ENCODE measurements around the gene MGAT4B. TPM values are rescaled to one million over a fixed set of nuclear protein-coding genes. Genes with fewer than 3 reads are reported as not detected.

The MGAT4B gene
- polyA plus RNA-seq, 1 donor (not counting 4 experiments of a cell fraction or from before 2014, with no cell fraction given): 69.8 TPM

DNA sequence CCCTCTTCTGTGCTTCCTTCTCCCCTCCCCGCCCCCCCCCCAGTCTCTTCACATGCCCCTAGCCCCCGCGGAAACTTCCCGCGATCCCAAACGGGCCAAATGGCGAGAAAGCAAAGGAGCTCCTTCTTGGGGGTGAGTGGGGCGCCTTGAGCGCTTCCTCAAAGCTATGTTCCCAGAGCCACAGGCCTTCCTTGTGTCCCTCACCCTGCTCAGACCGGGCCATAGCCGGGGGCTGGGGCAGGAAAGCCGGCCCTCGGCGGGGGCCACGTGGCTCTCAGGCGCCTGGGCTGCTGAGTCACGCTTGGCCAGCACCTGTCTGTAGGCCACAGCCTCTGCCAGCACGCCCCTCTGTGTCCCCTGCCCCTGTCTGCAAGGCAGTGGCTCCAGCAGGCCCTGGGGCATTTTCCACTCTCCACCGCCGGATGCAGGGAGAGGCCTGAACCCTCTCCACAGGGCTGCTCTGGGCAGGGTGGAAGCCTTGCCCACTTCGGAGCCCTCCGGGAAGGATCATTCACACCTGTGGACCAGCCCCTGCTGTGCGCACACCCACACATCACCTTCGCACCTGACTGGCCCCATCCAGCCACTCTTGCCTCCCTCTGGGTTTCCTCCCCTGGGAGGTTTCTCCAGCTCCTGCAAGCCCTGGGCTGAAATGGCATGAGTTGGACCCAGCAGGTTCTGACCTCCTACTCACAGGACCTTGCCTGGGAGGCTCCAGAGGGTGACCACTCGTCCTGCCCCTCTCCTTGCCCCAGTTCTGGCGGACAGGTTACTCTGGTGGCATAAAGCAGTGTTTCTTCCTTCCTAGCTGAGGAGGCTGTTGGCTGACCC lies 12.8 kb upstream of the MGAT4B start:
- FAIRE-seq: no peak
- H3K9me1 ChIP-seq (ENCODE audit: control insufficient read depth, extremely low read depth, insufficient read depth, low read length): no peaks in the 10 kb centered on the region
- H3K4me3 ChIP-seq (ENCODE audit: control insufficient read depth in 2 of 3, extremely low read depth in 1 of 3, insufficient read depth in 2 of 3, low read depth in 1 of 3, low read length in 3 of 3): no peak overlapping the region
- H2AFZ ChIP-seq (ENCODE audit: control insufficient read depth, low read length): peak overlapping the region; percentile 51
- H3K9me3 ChIP-seq (ENCODE audit: control insufficient read depth, low read depth, low read length): no peaks in the 10 kb centered on the region
- H3K27me3 ChIP-seq (ENCODE audit: control insufficient read depth, extremely low read depth, insufficient read depth, low read length): no peaks in the 10 kb centered on the region
- dilution Hi-C loops (cut with MboI; ENCODE audit: extremely low pct_ligation_motif_present, low sequenced_read_pairs): no loop called here
- TF ChIP-seq CTCF (optimal IDR thresholded peaks at IDR 0.05 in 1 of 3, IDR thresholded peaks at IDR 0.05 in 1 of 3, conservative IDR thresholded peaks at IDR 0.05 in 1 of 3; ENCODE audit: extremely low read depth in 1 of 3, insufficient read depth in 2 of 3, low read length in 3 of 3): no peak
- TF ChIP-seq EZH2 (IDR thresholded peaks at IDR 0.05; ENCODE audit: low read length): no peak
- DNase-seq (ENCODE audit: low read depth, low spot score): no peak
- H3K27ac ChIP-seq (ENCODE audit: control insufficient read depth, insufficient read depth, low read length): peak overlapping the region; percentile 87
- H3K4me1 ChIP-seq (ENCODE audit: control insufficient read depth, extremely low read depth, insufficient read depth, low read length): peaks cover 32% of the 10 kb centered on the region
- peaks cover 19% of the 10 kb centered on the region for H4K20me1 ChIP-seq (ENCODE audit: control insufficient read depth, extremely low read depth, insufficient read depth, low read length)
- H3K4me2 ChIP-seq (ENCODE audit: control insufficient read depth, extremely low read depth, insufficient read depth, low read depth, low read length): peak overlapping the region; percentile 88
- H3K36me3 ChIP-seq (ENCODE audit: control insufficient read depth in 2 of 2, extremely low read depth in 1 of 2, insufficient read depth in 2 of 2, low read length in 2 of 2): peaks cover 16 to 18% of the 10 kb centered on the region in 2 experiments
- peaks cover 23% of the 10 kb centered on the region for H3K79me2 ChIP-seq (ENCODE audit: control insufficient read depth, insufficient read depth, low read length)
- peak overlapping the region; percentile 93 for H3K9ac ChIP-seq (ENCODE audit: control insufficient read depth, extremely low read depth, insufficient read depth, low read length)

DNA sequence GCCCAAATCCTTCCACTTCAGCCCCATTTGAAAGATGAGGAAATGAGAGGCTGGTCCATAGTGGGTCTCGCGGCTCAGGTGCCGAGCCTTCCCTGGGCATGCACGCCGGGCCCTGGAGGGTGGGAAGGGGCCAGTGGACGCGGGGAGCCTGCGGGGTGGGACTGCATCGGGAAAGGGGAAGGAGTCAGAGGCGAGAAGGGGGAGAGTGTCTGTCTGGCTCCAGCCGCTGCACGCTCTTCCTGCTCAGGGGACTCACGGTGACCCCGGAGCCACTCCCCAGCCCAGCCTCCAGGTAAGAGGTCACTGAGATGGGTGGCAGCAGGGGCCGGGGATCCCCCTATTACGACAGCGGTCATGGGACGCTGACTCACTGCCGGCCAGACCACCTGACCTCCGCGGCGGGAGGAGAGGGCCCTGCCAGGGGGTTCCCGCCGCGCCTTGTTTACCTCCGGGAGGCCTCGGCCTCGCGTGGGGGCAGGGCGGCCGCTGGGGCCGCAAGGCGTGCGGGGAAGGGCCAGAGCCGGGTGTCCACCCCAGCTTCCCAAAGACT lies 12.2 kb upstream of the MGAT4B start:
- no peak overlapping the region for H3K4me3 ChIP-seq (ENCODE audit: control insufficient read depth in 2 of 3, extremely low read depth in 1 of 3, insufficient read depth in 2 of 3, low read depth in 1 of 3, low read length in 3 of 3)
- dilution Hi-C loops (cut with MboI; ENCODE audit: extremely low pct_ligation_motif_present, low sequenced_read_pairs): no loop called here
- FAIRE-seq: no peak

More for the DNA sequence above, 12.2 kb upstream of the MGAT4B start:
- TF ChIP-seq EZH2 (IDR thresholded peaks at IDR 0.05; ENCODE audit: low read length): no peak
- TF ChIP-seq CTCF (optimal IDR thresholded peaks at IDR 0.05 in 1 of 3, IDR thresholded peaks at IDR 0.05 in 1 of 3, conservative IDR thresholded peaks at IDR 0.05 in 1 of 3; ENCODE audit: extremely low read depth in 1 of 3, insufficient read depth in 2 of 3, low read length in 3 of 3): no peak
- Histone ChIP-seq H3K27ac (ENCODE audit: control insufficient read depth, insufficient read depth, low read length) (peak overlapping the region; percentile 87), H3K79me2 (ENCODE audit: control insufficient read depth, insufficient read depth, low read length) (peaks cover 23% of the 10 kb centered on the region), H3K4me1 (ENCODE audit: control insufficient read depth, extremely low read depth, insufficient read depth, low read length) (peaks cover 32% of the 10 kb centered on the region), H3K4me2 (ENCODE audit: control insufficient read depth, extremely low read depth, insufficient read depth, low read depth, low read length) (peak overlapping the region; percentile 69), H3K9me1 (ENCODE audit: control insufficient read depth, extremely low read depth, insufficient read depth, low read length) (no peaks in the 10 kb centered on the region), H3K9me3 (ENCODE audit: control insufficient read depth, low read depth, low read length) (no peaks in the 10 kb centered on the region), H2AFZ (ENCODE audit: control insufficient read depth, low read length) (peak overlapping the region; percentile 58), H3K27me3 (ENCODE audit: control insufficient read depth, extremely low read depth, insufficient read depth, low read length) (no peaks in the 10 kb centered on the region), H3K9ac (ENCODE audit: control insufficient read depth, extremely low read depth, insufficient read depth, low read length) (peak overlapping the region; percentile 93), H4K20me1 (ENCODE audit: control insufficient read depth, extremely low read depth, insufficient read depth, low read length) (peaks cover 14% of the 10 kb centered on the region), H3K36me3 (ENCODE audit: control insufficient read depth in 2 of 2, extremely low read depth in 1 of 2, insufficient read depth in 2 of 2, low read length in 2 of 2) (peaks cover 9 to 13% of the 10 kb centered on the region in 2 experiments)
- DNase-seq (ENCODE audit: low read depth, low spot score): peak; percentile 86

Data from keratinocyte (primary cell).